Activated naive CD8-positive, alpha-beta T cell treated with anti-CD3 and anti-CD28 coated beads, Interleukin-2, amount 10 ng/mL, durations not matched to agents 7 days and 5 days (primary cell): ENCODE results near the gene S100A16. TPM values are rescaled to one million over a fixed set of nuclear protein-coding genes. Genes with fewer than 3 reads are reported as not detected.
A peak's percentile ranks its signal among the peaks of the same experiment; 100 is the strongest.

ENCODE experiments used
- ATAC-seq: fragments of 150-1000 bp; cut with Tn5 transposase; one replicate; pipeline ENCODE4 v1.10.0; 2021; ENCODE audit warnings: low read depth, moderate library complexity
- POLR2A ChIA-PET: fragments of 350-600 bp; sonication (Branson Sonifier 250); formaldehyde crosslinking; loops from one replicate; lab custom pipeline; 2021; ENCODE audit warnings: antibody characterized with exemption; lab: Charles Lee
- DNase-seq: peaks from one replicate; pipeline ENCODE4 v3.0.0; 2021
- H3K27ac Mint-ChIP-seq: one replicate; pipeline ENCODE4 v1.8.0; 2022; ENCODE audit warnings: mild to moderate bottlenecking, mixed read lengths
- H3K27me3 Mint-ChIP-seq: one replicate; pipeline ENCODE4 v1.8.0; 2022; ENCODE audit warnings: mild to moderate bottlenecking, moderate library complexity, mixed read lengths
- H3K36me3 Mint-ChIP-seq: one replicate; pipeline ENCODE4 v1.8.0; 2021; ENCODE audit warnings: mild to moderate bottlenecking, mixed read lengths
- H3K4me1 Mint-ChIP-seq: one replicate; pipeline ENCODE4 v1.8.0; 2021; ENCODE audit warnings: mixed read lengths
- H3K4me3 Mint-ChIP-seq: one replicate; pipeline ENCODE4 v1.8.0; 2022; ENCODE audit warnings: mild to moderate bottlenecking, moderate library complexity, mixed read lengths
- H3K9me3 Mint-ChIP-seq: one replicate; pipeline ENCODE4 v1.8.0; 2021; ENCODE audit warnings: mixed read lengths
- total RNA-seq, 2 experiments: library from RNA; stranded (reverse); gene quantifications; one replicate each; pipeline ENCODE4 v1.2.3, GENCODE V29; 2021

The S100A16 gene
- total RNA-seq, 2 experiments from 2014 or later: not detected

- peak; percentile 94 for ATAC-seq
- H3K9me3 Mint-ChIP-seq: no peaks in the 10 kb centered on the region
- no peaks in the 10 kb centered on the region for H3K27me3 Mint-ChIP-seq
- POLR2A ChIA-PET: interaction anchor here (0.6 to 3.4 kb wide), 40 partner anchors 10 to 1102 kb away, joined by 3 to 44 read pairs (median 6); partner anchors contain the start of genes CREB3L4, GATAD2B, ILF2 and INTS3
- H3K27ac Mint-ChIP-seq: peak within 1 kb of the TSS; percentile 100
- H3K4me3 Mint-ChIP-seq: peak within 1 kb of the TSS; percentile 92
- peaks cover 27% of the 10 kb centered on the region for H3K4me1 Mint-ChIP-seq
- H3K36me3 Mint-ChIP-seq: peaks cover 16% of the 10 kb centered on the region
- DNase-seq: peak; percentile 99
Measured at GRCh38 chr1:153633754-153634665, 21.1 kb upstream of the S100A16 start, which contains the start of gene CHTOP. TSS of gene CHTOP (plus strand) at chr1:153634066. CDS start at chr1:153636589, 2,523 bp downstream.

GRCh38 chr1:153633161-153633753 is 20.3 kb upstream of the S100A16 start:
- H3K4me1 Mint-ChIP-seq: peaks cover 27% of the 10 kb centered on the region
- H3K27ac Mint-ChIP-seq: peak overlapping the region; percentile 100
- H3K9me3 Mint-ChIP-seq: no peaks in the 10 kb centered on the region
- peaks cover 15% of the 10 kb centered on the region for H3K36me3 Mint-ChIP-seq
- POLR2A ChIA-PET: interaction anchor here (0.6 to 3.4 kb wide), 33 partner anchors 10 to 358 kb away, joined by 3 to 44 read pairs (median 8); partner anchors contain the start of genes CREB3L4, ILF2, INTS3 and JTB
- H3K27me3 Mint-ChIP-seq: no peaks in the 10 kb centered on the region
- DNase-seq: no peak
- ATAC-seq: no peak
- H3K4me3 Mint-ChIP-seq: peak overlapping the region; percentile 92

- no peak for DNase-seq
- ATAC-seq: no peak
- H3K27ac Mint-ChIP-seq: no peak overlapping the region
- H3K27me3 Mint-ChIP-seq: no peaks in the 10 kb centered on the region
- H3K9me3 Mint-ChIP-seq: no peaks in the 10 kb centered on the region
- POLR2A ChIA-PET: interaction anchor here (0.6 kb wide), 1 partner anchor 60 kb away, joined by 4 read pairs; no protein-coding TSS in a partner anchor
- no peak overlapping the region for H3K4me3 Mint-ChIP-seq
- H3K36me3 Mint-ChIP-seq: peaks cover 11% of the 10 kb centered on the region
- H3K4me1 Mint-ChIP-seq: peaks cover 22% of the 10 kb centered on the region
Measured at GRCh38 chr1:153631047-153632022, 18.4 kb upstream of the S100A16 start.

- Mint-ChIP-seq H3K9me3 (no peaks in the 10 kb centered on the region), H3K36me3 (peaks cover 9% of the 10 kb centered on the region), H3K4me3 (no peak overlapping the region), H3K27me3 (no peaks in the 10 kb centered on the region), H3K27ac (no peak overlapping the region), H3K4me1 (peaks cover 21% of the 10 kb centered on the region)
- ATAC-seq (no peak), DNase-seq (no peak)
- POLR2A ChIA-PET: no interaction called here
Measured at GRCh38 chr1:153630384-153630783, 17.4 kb upstream of the S100A16 start.

- Mint-ChIP-seq H3K27ac (no peak overlapping the region), H3K4me3 (no peak overlapping the region)
- DNase-seq: no peak
Measured at GRCh38 chr1:153629971-153630370, 17.0 kb upstream of the S100A16 start.

GRCh38 chr1:153629343-153629665 is 16.4 kb upstream of the S100A16 start:
- no peaks in the 10 kb centered on the region for H3K9me3 Mint-ChIP-seq
- no peaks in the 10 kb centered on the region for H3K27me3 Mint-ChIP-seq
- no peak for ATAC-seq
- H3K4me3 Mint-ChIP-seq: no peak overlapping the region
- H3K36me3 Mint-ChIP-seq: peaks cover 5% of the 10 kb centered on the region
- POLR2A ChIA-PET: no interaction called here
- H3K27ac Mint-ChIP-seq: no peak overlapping the region
- H3K4me1 Mint-ChIP-seq: peaks cover 21% of the 10 kb centered on the region
- no peak for DNase-seq

More at GRCh38 chr1:153629971-153630370, 17.0 kb upstream of the S100A16 start:
- Mint-ChIP-seq H3K36me3 (peaks cover 8% of the 10 kb centered on the region), H3K4me1 (peaks cover 21% of the 10 kb centered on the region), H3K9me3 (no peaks in the 10 kb centered on the region), H3K27me3 (no peaks in the 10 kb centered on the region)
- POLR2A ChIA-PET: no interaction called here
- no peak for ATAC-seq

- H3K9me3 Mint-ChIP-seq: no peaks in the 10 kb centered on the region
- ATAC-seq (no peak), DNase-seq (no peak)
- H3K4me3 Mint-ChIP-seq: no peak overlapping the region
- peaks cover 4% of the 10 kb centered on the region for H3K36me3 Mint-ChIP-seq
- no peaks in the 10 kb centered on the region for H3K27me3 Mint-ChIP-seq
- no peak overlapping the region for H3K27ac Mint-ChIP-seq
- POLR2A ChIA-PET: no interaction called here
- H3K4me1 Mint-ChIP-seq: peaks cover 21% of the 10 kb centered on the region
Measured at GRCh38 chr1:153628638-153629342, 15.9 kb upstream of the S100A16 start.

GRCh38 chr1:153627715-153628626 is 15.0 kb upstream of the S100A16 start, which contains the start of gene S100A1:
TSS of gene S100A1 (plus strand) at chr1:153628434. CDS start at chr1:153630522, 2,088 bp downstream.
- DNase-seq (no peak), ATAC-seq (peak; percentile 12)
- Mint-ChIP-seq H3K9me3 (no peaks in the 10 kb centered on the region), H3K4me3 (no peak within 1 kb of the TSS), H3K36me3 (peaks cover 4% of the 10 kb centered on the region), H3K4me1 (peaks cover 13% of the 10 kb centered on the region), H3K27me3 (no peaks in the 10 kb centered on the region), H3K27ac (peak within 1 kb of the TSS; percentile 26)
- POLR2A ChIA-PET: interaction anchor here (0.8 kb wide), 1 partner anchor 29 kb away, joined by 3 read pairs; no protein-coding TSS in a partner anchor

GRCh38 chr1:153626904-153627714 is 14.2 kb upstream of the S100A16 start, which contains the start of gene S100A13:
TSS of gene S100A13 (minus strand) at chr1:153627505. CDS start at chr1:153626472, 1,033 bp downstream.
- POLR2A ChIA-PET: interaction anchor here (0.8 to 1.0 kb wide), 2 partner anchors 22 to 28 kb away, joined by 3 read pairs; no protein-coding TSS in a partner anchor
- H3K27me3 Mint-ChIP-seq: no peaks in the 10 kb centered on the region
- peaks cover 2% of the 10 kb centered on the region for H3K36me3 Mint-ChIP-seq
- H3K4me3 Mint-ChIP-seq: no peak within 1 kb of the TSS
- DNase-seq (no peak), ATAC-seq (no peak)
- peak within 1 kb of the TSS; percentile 26 for H3K27ac Mint-ChIP-seq
- H3K9me3 Mint-ChIP-seq: no peaks in the 10 kb centered on the region
- H3K4me1 Mint-ChIP-seq: peaks cover 9% of the 10 kb centered on the region

- Mint-ChIP-seq H3K36me3 (no peaks in the 10 kb centered on the region), H3K4me3 (no peak overlapping the region), H3K27ac (no peak overlapping the region), H3K9me3 (no peaks in the 10 kb centered on the region), H3K4me1 (peaks cover 6% of the 10 kb centered on the region), H3K27me3 (no peaks in the 10 kb centered on the region)
- DNase-seq (no peak), ATAC-seq (no peak)
- POLR2A ChIA-PET: interaction anchor here (1.0 kb wide), 1 partner anchor 23 kb away, joined by 3 read pairs; no protein-coding TSS in a partner anchor
Measured at GRCh38 chr1:153626477-153626903, 13.6 kb upstream of the S100A16 start.
